NCI-H2227 (cell line): Measurements from ENCODE around the gene PTPN13.
"Not testable (repeated sequence)": the region's sequence is repeated elsewhere in the genome, so short reads cannot be mapped to it uniquely, and the experiment has no call there.

Experiments used
- DNase-seq: peaks from one replicate; lab custom pipeline; 2025; ENCODE audit not compliant: unreplicated experiment; lab: John Stamatoyannopoulos, UW

Gene PTPN13

DNA sequence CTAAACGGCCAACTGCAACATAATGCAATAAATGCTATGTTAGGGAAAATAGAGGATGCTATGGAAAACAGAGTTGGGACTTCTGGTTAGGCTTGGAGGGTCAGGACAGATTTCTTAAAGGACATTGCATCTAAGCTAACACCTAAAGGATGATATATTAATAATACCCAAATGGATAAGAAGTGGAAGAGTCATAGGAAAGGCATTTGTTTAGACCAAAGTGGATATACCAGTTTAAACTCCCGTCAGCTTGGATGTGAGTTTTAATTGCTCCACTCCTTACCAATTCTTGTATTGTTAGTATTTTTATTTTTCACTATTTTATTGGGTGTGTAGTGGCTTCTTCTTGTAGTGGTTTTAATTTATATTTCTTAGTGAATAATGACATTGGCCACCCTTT, 93.9 kb downstream of the PTPN13 start:
- DNase-seq: no peak

DNA sequence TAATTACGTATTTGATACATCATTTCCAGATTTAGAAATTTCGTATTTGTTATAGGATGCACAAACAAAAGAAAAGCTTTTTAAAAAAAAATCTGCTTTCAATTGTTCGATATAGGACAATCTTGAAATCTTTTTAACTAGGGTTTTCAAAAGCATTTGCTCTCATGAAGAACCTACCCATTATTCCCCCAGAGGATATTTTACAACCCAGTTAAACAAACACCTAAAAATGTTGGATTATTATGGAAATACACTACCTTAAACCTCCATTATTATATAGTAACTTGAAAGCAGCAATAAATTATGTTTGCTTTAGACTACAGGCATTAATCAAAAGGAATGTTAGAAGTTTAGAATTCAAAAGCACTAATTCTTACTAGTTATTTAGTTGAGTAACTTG, 110.5 kb downstream of the PTPN13 start:
- DNase-seq: no peak

DNA sequence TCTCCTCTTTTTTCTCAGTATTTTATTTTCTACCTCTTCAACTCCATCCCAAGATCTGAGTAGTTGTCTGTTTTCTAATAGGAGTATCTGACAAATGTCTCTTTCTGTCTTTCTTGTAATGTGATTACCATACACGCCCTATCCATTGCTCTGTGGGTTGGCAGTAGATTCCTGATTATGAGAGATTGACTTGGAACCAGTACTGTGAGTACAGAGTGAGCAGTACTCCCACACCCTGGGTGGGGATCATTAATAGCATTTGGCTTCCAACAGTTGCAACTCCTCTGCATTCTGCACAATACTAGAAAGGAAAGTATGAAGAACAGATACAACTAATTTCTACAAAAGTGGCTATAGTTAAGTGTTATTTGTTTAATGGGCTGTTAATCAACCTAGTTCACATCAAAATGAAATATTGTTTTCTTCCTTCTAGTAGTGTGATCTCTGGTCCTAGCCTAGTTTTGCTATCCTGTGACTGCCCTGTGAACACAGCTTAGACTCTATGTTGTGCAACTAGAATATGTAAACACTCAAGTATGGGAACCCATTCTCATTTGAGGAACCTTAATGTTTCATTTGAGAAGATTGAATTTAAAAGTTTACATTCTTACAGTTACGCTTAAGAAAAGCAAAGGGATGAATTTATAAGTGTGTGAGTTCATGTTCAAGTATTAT, 112.9 kb downstream of the PTPN13 start:
- no peak for DNase-seq

DNA sequence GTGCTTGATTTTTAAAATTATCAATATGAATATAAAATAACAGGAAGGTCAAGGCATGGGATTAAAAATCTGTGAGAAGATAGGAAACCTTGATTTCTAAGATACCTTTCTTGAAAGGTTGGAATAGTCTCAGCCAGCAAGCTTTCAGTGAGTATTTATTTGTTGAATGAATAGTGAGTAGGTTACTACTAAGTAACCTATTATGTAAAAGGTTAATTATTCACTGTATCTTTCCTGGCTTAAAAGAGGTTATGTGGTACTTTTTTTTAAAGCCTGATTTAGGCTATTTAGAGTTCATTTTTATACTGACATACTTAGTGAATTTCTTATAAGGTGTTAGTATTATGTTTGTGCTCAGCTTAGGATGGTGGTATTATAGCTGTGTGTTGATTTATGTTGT, 123.5 kb downstream of the PTPN13 start:
- no peak for DNase-seq

DNA sequence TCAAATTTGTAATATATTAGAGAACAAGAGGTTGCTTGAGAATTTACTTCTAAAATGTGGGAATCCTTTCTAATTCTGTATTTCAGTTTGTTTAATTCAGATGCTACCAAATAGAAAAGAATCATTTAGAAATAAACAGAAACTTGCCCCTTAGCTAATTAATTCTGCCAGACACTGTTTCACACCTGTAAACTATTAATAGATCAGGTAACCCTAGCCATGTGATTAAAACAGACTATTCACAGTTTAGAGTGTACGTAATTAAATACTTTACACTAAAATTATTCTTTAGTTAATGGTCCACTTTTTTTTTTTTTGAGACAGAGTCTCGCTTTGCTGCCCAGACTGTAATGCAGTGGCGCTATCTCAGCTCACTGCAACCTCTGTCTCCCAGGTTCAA, 124.0 kb downstream of the PTPN13 start:
- DNase-seq: no peak

DNA sequence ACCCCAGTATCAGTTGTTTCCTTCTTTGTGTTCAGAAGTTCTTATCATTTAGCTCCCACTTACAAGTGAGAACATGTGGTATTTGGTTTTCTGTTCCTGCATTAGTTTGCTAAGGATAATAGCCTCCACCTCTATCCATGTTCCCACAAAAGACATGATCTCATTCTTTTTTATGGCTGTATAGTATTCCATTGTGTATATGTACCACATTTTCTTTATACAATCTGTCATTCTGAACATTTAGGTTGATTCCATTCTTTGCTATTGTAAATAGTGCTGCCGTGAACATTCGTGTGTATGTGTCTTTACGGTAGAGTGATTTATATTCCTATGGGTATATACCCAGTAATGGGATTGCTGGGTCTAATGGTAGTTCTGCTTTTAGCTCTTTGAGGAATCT, 125.0 kb downstream of the PTPN13 start:
- DNase-seq: not testable (repeated sequence)

DNA sequence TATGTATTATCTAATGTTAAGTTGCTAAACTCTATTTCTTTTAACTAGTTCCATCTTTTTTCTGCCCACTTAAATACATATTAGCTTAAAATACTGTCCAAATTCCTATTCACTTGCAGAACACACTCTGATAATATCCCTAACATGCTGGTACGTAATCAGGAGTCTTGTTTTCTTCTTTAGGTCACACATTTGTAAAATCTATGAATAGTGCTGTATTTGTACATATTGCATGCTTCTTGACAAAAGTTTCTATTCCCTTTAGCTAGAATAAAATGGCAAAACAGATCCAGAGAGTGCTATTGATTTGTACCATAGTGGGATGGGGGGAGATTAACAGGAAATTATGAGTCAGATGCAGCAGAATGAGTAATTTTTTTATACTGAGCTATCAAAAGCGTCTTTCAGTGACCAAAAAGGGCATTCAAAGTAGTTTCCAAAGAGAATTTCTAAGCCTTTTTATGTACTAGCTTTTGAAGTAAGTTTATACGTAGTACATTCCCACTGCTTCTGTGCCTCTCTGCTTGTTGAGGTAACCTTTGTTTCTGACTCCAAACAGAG, 126.5 kb downstream of the PTPN13 start:
- no peak for DNase-seq

DNA sequence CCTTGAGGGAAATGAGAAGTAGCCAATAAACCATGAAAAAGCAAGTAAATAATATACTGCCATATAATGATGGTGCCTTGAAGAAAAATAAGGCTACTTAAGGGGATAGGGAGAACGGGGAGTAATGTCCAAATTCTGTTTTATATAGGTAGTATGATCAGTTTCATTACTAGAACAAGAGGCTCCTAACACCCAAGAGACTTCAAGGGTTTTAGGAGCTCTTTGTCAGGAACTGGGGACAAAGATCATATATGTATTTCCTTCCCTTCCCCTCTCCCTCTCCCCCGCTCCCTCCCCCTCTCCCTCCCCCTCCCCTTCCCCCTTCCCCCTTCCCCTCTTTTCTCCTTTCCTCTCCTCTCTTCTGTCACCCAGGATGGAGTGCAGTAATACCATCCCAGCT, 127.3 kb downstream of the PTPN13 start:
- DNase-seq: no peak

DNA sequence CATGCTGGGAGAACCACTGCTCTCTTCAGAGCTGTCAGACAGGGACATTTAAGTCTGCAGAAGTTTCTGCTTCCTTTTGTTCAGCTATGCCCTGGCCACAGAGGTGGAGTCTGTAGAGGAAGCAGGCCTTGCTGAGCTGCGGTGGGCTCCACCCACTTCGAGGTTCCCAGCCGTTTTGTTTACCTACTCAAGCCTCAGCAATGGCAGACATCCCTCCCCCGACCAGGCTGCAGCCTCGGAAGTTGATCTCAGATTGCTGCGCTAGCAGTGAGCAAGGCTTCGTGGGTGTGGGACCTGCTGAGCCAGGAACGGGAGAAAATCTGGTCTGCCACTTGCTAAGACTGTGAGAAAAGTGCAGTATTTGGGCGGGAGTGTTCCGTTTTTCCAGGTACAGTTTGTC, 136.2 kb downstream of the PTPN13 start:
- DNase-seq: no peak

DNA sequence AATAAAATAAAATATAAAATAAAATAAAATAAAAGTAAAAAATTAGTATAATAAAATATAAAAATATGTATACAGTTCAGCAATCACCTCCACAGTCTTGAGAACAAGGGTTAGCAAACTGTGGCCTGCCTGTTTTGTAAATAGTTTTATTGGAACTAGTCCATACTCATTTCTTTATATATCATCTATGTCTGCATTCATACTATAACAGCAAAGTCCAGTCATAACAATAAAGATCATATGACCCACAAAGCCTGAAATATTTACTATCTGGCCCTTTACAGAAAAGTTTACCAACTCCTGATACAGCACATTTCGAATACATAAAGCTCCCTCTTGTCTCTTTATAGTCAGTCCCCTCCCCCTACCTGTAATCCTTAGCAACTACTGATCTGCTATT, 143.1 kb downstream of the PTPN13 start:
- no peak for DNase-seq

DNA sequence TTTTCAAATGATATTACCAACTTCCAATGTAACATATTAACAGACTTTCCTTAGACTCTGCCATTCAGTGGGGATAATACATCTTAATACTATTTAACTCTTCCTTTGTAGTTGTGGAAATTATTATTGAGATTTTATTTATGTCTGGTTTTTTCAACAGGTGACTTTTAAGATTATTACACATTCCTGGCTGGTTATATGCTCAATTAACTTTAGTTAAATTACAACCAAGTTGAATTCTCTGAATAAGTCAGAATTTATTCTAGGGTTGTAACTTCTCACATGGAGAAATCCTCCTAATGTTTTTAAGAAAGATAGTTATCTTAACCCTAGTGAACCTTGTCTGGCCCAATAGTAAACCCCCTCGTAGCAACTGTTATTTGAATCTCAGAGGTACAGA, 147.7 kb downstream of the PTPN13 start:
- no peak for DNase-seq

DNA sequence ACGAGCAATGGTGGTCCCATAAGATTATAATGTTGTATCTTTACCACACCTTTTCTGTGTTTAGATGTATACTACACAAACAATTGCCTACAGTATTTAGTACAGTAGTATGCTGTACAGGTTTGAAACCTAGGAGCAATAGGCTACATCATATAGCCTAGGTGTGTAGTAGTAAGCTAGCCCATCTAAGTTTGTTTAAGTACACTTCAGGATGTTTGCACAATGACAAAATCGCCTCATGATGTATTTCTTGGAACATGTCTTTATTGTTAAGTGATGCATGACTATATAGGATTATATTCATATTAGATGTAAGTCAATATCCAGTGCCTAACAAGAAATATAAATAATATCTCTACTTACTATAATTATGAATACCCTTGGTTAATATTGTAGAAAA, 150.5 kb downstream of the PTPN13 start:
- DNase-seq: no peak

DNA sequence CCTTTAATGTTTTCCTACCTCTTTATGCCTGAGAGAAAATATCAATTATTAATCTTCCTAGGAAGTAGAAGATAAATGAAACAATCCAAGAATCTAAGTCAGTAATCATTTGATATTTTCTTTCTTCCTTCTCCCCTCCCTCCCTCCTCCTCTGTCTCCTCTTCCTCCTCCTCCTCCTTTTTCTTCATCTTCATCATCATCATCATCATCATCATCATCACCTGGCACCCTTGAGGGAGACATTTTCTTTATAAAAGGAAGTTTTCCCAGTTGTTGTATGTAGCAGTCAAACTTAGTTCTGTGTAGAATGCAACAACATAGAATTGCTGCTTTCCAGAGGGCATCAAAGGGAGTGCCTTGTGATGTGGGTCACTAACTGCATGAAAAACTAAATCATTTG, 155.0 kb downstream of the PTPN13 start:
- no peak for DNase-seq

DNA sequence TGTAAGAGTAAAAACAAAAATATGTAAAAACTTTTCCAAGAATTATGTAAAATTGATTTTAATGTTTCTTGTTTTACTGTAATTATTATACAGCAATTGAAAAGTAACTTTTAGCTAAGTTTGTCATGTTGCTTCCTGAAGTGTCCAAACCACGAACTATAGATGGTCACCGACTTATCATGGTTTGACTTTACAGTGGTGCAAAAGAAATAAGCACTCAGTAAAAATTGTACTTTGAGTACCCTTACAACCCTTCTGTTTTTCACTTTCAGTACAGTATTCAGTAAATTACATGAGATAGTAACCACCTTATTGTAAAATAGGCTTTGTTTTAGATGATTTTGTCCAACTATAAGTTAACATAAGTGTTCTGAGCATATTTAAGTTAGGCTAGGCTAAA, 161.3 kb downstream of the PTPN13 start:
- DNase-seq: no peak

DNA sequence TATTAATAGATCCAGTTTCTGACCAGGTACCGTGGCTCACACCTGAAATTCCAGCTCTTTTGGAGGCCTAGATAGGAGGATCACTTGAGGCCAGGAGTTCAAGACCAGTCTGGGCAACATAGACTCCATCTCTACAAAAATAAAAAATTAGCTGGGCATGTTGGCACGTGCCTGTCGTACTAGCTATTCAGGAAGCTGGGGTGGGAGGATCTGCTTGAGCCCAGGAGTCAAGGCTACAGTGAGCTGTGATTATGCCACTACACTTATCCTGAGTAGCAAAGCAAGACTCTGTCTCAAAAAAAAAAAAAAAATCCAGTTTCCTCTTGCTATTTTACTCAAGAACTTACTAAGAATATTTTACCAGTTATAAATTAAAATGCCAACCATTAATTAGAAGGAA, 163.4 kb downstream of the PTPN13 start:
- peak; percentile 4 for DNase-seq

DNA sequence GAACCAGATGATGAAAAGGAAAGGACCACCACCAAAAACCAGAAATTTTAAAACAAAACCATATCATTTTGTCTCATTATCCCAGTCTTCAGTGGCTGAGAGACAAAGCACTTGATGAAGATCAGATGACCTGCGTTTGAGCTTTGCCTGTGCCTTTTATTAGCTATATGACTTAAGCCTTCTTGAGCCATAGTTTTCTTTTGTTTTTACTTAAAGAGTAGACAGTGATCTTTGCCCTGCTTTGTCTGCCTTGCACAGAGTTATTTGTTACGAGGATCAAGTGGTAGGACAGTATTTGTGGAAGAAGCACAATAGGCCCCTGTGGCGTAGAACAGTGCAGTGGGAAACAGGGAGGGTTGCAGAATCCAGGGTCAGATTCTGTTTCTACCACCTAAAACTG, 165.2 kb downstream of the PTPN13 start:
- no peak for DNase-seq

DNA sequence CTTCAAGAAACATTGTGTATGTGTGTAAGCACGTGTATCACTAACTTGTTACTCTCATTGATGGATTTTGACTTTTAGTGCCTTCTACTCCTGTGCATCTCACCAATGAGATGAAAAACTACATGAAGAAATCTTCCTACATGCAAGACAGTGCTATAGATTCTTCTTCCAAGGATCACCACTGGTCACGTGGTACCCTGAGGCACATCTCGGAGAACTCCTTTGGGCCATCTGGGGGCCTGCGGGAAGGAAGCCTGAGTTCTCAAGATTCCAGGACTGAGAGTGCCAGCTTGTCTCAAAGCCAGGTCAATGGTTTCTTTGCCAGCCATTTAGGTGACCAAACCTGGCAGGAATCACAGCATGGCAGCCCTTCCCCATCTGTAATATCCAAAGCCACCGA, 168.5 kb downstream of the PTPN13 start:
- DNase-seq: no peak

DNA sequence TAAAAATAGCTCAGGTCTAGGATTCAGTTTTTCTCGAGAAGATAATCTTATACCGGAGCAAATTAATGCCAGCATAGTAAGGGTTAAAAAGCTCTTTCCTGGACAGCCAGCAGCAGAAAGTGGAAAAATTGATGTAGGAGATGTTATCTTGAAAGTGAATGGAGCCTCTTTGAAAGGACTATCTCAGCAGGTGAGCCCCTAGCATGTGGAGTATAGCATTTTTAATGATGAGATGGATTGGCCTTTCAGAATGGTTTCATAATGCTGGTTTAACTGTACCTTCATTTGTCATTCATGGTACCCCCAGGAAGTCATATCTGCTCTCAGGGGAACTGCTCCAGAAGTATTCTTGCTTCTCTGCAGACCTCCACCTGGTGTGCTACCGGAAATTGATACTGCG, 175.7 kb downstream of the PTPN13 start:
- peak; percentile 24 for DNase-seq

DNA sequence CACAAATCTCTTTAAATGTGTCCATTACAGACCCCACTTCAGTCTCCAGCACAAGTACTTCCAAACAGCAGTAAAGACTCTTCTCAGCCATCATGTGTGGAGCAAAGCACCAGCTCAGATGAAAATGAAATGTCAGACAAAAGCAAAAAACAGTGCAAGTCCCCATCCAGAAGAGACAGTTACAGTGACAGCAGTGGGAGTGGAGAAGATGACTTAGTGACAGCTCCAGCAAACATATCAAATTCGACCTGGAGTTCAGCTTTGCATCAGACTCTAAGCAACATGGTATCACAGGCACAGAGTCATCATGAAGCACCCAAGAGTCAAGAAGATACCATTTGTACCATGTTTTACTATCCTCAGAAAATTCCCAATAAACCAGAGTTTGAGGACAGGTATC, 177.0 kb downstream of the PTPN13 start:
- DNase-seq: no peak

DNA sequence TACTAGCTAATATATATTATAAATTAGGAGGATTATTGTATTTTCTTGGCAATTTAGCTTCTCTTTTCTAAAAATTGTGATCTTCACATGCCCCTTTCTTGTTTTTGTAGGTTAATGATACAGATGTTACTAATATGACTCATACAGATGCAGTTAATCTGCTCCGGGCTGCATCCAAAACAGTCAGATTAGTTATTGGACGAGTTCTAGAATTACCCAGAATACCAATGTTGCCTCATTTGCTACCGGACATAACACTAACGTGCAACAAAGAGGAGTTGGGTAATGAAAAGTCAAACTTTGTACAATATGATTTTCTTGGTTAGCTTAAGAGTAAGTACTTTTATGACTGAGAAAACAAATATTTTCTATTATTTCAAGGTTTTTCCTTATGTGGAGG, 180.9 kb downstream of the PTPN13 start:
- DNase-seq: no peak

DNA sequence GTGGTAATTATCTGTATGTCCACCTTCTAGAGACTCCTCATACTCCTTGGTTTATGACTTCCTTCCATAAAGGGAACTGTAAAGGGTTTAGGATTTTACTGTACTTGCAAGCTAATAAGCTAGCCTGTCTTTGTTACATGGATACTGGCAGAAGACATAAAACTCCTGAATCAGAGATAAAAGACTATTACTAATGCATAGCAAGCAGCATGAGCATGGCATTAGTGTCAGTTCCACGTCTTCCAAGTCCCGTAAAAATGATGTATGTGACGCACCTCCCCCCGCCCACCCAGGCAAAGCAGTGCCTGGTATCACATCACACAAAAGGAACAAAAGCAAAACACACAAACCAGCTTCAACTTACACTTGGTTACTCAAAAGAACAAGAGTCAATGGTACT, 184.1 kb downstream of the PTPN13 start:
- DNase-seq: no peak

DNA sequence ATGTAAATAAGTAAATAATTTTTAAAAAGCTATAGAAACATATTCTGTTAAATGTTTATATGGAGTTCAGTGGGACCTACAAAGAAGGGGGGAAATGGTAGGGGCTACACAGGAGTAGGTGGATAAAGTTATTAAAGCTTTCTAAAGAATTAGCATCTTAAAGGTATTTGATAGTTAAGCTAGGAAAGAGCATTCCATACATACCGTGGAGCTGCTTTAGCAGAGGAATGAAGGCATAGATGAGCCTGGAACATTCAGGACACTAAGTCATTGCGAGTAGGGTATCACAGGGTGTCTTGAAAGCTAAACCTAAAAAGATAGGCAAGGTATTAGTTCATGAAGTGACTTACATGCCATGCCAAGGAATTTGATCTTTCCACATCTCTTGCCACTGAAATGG, 194.7 kb downstream of the PTPN13 start:
- DNase-seq: no peak

DNA sequence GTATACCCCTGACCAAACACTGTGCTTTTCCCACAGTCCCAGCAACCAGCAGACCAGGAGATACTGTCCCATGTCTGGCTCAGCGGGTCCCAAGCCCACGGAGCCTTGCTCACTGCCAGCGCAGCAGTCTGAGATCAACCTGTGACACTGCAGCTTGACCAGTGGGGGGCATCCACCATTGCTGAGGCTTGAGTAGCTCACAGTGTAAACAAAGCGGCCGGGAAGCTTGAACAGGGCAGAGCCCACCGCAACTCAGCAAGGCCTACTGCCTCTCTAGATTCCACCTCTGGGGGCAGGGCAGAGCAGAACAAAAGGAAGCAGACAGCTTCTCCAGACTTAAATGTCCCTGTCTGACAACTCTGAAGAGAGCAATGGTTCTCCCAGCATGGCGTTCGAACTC, 197.0 kb downstream of the PTPN13 start:
- no peak for DNase-seq
